Measurements from ENCODE around the gene VRK2.

GRCh38 chr2:58052978-58053377 lies 6.4 kb downstream of the VRK2 start:
- TF ChIP-seq EP300 (IDR thresholded peaks at IDR 0.05), result no peak
- TF ChIP-seq CTCF (IDR thresholded peaks at IDR 0.05), result no peak
- TF ChIP-seq POLR2A (IDR thresholded peaks at IDR 0.05), result no peak
